Panc1 (cell line): ENCODE data around the gene MAP1LC3C. TPM values are rescaled to one million over a fixed set of nuclear protein-coding genes. Genes with fewer than 3 reads are reported as not detected.

Source experiments
- ATAC-seq: fragments of 200-7000 bp; cut with Tn5 transposase; 2 replicates; pipeline ENCODE4 v1.9.1; 2020; ENCODE audit warnings: mild to moderate bottlenecking, moderate library complexity
- BruUV-seq: library from RNA; stranded (reverse); fragments of 400-500 nt; replicated peaks from 2 replicates; lab custom pipeline; 2021; lab: Mats Ljungman, UMichigan
- CTCF ChIA-PET: fragments of 300-600 bp; sonication (Branson Sonifier 250); formaldehyde crosslinking; loops from one replicate; lab custom pipeline; 2022; ENCODE audit warnings: antibody characterized with exemption; lab: Charles Lee
- POLR2A ChIA-PET: fragments of 300-600 bp; sonication (Branson Sonifier 250); formaldehyde crosslinking; loops from one replicate; lab custom pipeline; 2022; ENCODE audit warnings: antibody characterized with exemption; lab: Charles Lee
- DNase-seq: peaks from one replicate; pipeline ENCODE4 v3.0.0-alpha.2; 2010; ENCODE audit warnings: low read depth, low spot score
- H3K27ac ChIP-seq: 2 replicates; pipeline ENCODE4 v1.5.1; 2011; ENCODE audit warnings: mild to moderate bottlenecking, low read length, inconsistent platforms
- H3K27me3 ChIP-seq: fragments of 200-500 bp; sonication (Bioruptor generic); 2 replicates; pipeline ENCODE4 v1.6.0; 2014; ENCODE audit warnings: low read length, inconsistent platforms; ENCODE audit not compliant: control insufficient read depth, insufficient read depth
- H3K36me3 ChIP-seq: fragments of 200-500 bp; sonication (Bioruptor generic); 2 replicates; pipeline ENCODE4 v1.5.1; 2014; ENCODE audit warnings: inconsistent platforms, mild to moderate bottlenecking, low read length, moderate library complexity; ENCODE audit not compliant: control insufficient read depth, insufficient read depth
- H3K4me1 ChIP-seq: 2 replicates; pipeline ENCODE4 v1.5.1; 2011; ENCODE audit warnings: inconsistent platforms, mild to moderate bottlenecking, low read length, moderate library complexity; ENCODE audit not compliant: control insufficient read depth, insufficient read depth
- H3K4me3 ChIP-seq, 2 experiments: 2 replicates each; pipeline ENCODE4 v1.5.1; 2011 to 2012; ENCODE audit warnings: low read depth in 2 of 2, low read length in 2 of 2, mild to moderate bottlenecking in 2 of 2, inconsistent platforms in 1 of 2, moderate library complexity in 1 of 2
- H3K9me3 ChIP-seq: fragments of 200-500 bp; sonication (Bioruptor generic); 2 replicates; pipeline ENCODE4 v1.5.1; 2014; ENCODE audit warnings: low read depth, mild to moderate bottlenecking, inconsistent platforms, low read length, moderate library complexity; ENCODE audit not compliant: control insufficient read depth, insufficient read depth
- POLR2AphosphoS5 ChIP-seq: IDR thresholded peaks from 2 replicates; pipeline ENCODE4 v1.6.1; 2012; ENCODE audit warnings: mild to moderate bottlenecking, low read depth, low read length, moderate library complexity
- SIN3A ChIP-seq: IDR thresholded peaks from 2 replicates; pipeline ENCODE4 v1.6.1; 2012; ENCODE audit warnings: low read depth, mild to moderate bottlenecking, low read length, moderate library complexity, borderline replicate concordance; ENCODE audit not compliant: insufficient read depth
- TCF7L2 ChIP-seq: IDR thresholded peaks from 2 replicates; pipeline ENCODE4 v1.6.1; 2011; ENCODE audit warnings: mild to moderate bottlenecking, low read depth, low read length, inconsistent platforms
- in situ Hi-C: cut with HindIII; loops from 2 replicates; pipeline ENCODE4 v1.10.0; 2016; ENCODE audit warnings: low sequenced_read_pairs, low pct_unique_long_range_greater_than_20kb
- intact Hi-C: fragments of 100-400 bp; cut with micrococcal nuclease; formaldehyde crosslinking; loops from one replicate; pipeline ENCODE4 v1.10.0; 2022; ENCODE audit not compliant: unreplicated experiment
- total RNA-seq: library from RNA; stranded (reverse); gene quantifications from one replicate; pipeline ENCODE4 v1.2.1, GENCODE V29; 2021; ENCODE audit not compliant: unreplicated experiment
- TF ChIP-seq, protein P1 (sequence below): fragments of 450-650 bp; IDR thresholded peaks from 2 replicates; pipeline ENCODE4 v1.5.1; 2017; ENCODE audit warnings: mild to moderate bottlenecking
- TF ChIP-seq, protein P2 (sequence below), 2 experiments: IDR thresholded peaks; 2 replicates each; pipeline ENCODE4 v1.6.1; 2011 to 2012; ENCODE audit warnings: low read depth in 2 of 2, control low read depth in 1 of 2, low read length in 1 of 2, mild to moderate bottlenecking in 1 of 2, moderate library complexity in 1 of 2; ENCODE audit not compliant: insufficient read depth in 1 of 2

MAP1LC3C gene
- total RNA-seq, 1 experiment from 2014 or later: 0.21 TPM

- POLR2A ChIA-PET: interaction anchor here (0.6 kb wide), 1 partner anchor 1238 kb away, joined by 3 read pairs; no protein-coding TSS in a partner anchor
- no peaks in the 10 kb centered on the region for H3K27me3 ChIP-seq
- peaks cover 6% of the 10 kb centered on the region; the same call in 1 of the 2 replicates for H3K4me1 ChIP-seq
- no peak for TF ChIP-seq SIN3A
- TF ChIP-seq, protein P1, sequence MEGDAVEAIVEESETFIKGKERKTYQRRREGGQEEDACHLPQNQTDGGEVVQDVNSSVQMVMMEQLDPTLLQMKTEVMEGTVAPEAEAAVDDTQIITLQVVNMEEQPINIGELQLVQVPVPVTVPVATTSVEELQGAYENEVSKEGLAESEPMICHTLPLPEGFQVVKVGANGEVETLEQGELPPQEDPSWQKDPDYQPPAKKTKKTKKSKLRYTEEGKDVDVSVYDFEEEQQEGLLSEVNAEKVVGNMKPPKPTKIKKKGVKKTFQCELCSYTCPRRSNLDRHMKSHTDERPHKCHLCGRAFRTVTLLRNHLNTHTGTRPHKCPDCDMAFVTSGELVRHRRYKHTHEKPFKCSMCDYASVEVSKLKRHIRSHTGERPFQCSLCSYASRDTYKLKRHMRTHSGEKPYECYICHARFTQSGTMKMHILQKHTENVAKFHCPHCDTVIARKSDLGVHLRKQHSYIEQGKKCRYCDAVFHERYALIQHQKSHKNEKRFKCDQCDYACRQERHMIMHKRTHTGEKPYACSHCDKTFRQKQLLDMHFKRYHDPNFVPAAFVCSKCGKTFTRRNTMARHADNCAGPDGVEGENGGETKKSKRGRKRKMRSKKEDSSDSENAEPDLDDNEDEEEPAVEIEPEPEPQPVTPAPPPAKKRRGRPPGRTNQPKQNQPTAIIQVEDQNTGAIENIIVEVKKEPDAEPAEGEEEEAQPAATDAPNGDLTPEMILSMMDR: no peak
- no peak for TF ChIP-seq POLR2AphosphoS5
- TF ChIP-seq, protein P2, sequence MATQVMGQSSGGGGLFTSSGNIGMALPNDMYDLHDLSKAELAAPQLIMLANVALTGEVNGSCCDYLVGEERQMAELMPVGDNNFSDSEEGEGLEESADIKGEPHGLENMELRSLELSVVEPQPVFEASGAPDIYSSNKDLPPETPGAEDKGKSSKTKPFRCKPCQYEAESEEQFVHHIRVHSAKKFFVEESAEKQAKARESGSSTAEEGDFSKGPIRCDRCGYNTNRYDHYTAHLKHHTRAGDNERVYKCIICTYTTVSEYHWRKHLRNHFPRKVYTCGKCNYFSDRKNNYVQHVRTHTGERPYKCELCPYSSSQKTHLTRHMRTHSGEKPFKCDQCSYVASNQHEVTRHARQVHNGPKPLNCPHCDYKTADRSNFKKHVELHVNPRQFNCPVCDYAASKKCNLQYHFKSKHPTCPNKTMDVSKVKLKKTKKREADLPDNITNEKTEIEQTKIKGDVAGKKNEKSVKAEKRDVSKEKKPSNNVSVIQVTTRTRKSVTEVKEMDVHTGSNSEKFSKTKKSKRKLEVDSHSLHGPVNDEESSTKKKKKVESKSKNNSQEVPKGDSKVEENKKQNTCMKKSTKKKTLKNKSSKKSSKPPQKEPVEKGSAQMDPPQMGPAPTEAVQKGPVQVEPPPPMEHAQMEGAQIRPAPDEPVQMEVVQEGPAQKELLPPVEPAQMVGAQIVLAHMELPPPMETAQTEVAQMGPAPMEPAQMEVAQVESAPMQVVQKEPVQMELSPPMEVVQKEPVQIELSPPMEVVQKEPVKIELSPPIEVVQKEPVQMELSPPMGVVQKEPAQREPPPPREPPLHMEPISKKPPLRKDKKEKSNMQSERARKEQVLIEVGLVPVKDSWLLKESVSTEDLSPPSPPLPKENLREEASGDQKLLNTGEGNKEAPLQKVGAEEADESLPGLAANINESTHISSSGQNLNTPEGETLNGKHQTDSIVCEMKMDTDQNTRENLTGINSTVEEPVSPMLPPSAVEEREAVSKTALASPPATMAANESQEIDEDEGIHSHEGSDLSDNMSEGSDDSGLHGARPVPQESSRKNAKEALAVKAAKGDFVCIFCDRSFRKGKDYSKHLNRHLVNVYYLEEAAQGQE (IDR thresholded peaks at IDR 0.05; ENCODE audit: insufficient read depth in 1 of 2, low read depth in 2 of 2, low read length in 1 of 2): no peak
- CTCF ChIA-PET: interaction anchor here (0.7 kb wide), 3 partner anchors 50 to 878 kb away, joined by 4 to 11 read pairs (median 4); no protein-coding TSS in a partner anchor
- H3K9me3 ChIP-seq: no peaks in the 10 kb centered on the region
- intact Hi-C loops (no loop called here), in situ Hi-C loops (no loop called here)
- BruUV-seq: no TSS peak
- DNase-seq (no peak), ATAC-seq (no peak)
- no peak overlapping the region for H3K27ac ChIP-seq
- H3K4me3 ChIP-seq: no peak overlapping the region
- H3K36me3 ChIP-seq: no peaks in the 10 kb centered on the region
Measured at GRCh38 chr1:241997401-241997998, 1.4 kb downstream of the MAP1LC3C start.

- in situ Hi-C loops: no loop called here
- Histone ChIP-seq H3K27me3 (no peaks in the 10 kb centered on the region), H3K4me1 (peaks cover 6% of the 10 kb centered on the region; the same call in 1 of the 2 replicates), H3K36me3 (no peaks in the 10 kb centered on the region), H3K4me3 (no peak overlapping the region), H3K27ac (no peak overlapping the region), H3K9me3 (no peaks in the 10 kb centered on the region)
- DNase-seq: no peak
- POLR2A ChIA-PET: interaction anchor here (0.6 kb wide), 1 partner anchor 98 kb away, joined by 3 read pairs; no protein-coding TSS in a partner anchor
- no TSS peak for BruUV-seq
- CTCF ChIA-PET: interaction anchor here (1.2 kb wide), 1 partner anchor 8 kb away, joined by 3 read pairs; no protein-coding TSS in a partner anchor
- TF ChIP-seq, protein P2 (IDR thresholded peaks at IDR 0.05; ENCODE audit: insufficient read depth in 1 of 2, low read depth in 2 of 2, low read length in 1 of 2): no peak
- TF ChIP-seq TCF7L2 (no peak), POLR2AphosphoS5 (no peak), SIN3A (no peak)
- TF ChIP-seq, protein P1: no peak
- no peak for ATAC-seq
- intact Hi-C loops: no loop called here
Measured at GRCh38 chr1:241994171-241994570, 4.7 kb downstream of the MAP1LC3C start.
